ENCODE results near the gene MAD1L1. TPM values are rescaled to one million over a fixed set of nuclear protein-coding genes. Genes with fewer than 3 reads are reported as not detected.
"Not testable (repeated sequence)": the region's sequence is repeated elsewhere in the genome, so short reads cannot be mapped to it uniquely, and the experiment has no call there.

Gene MAD1L1
- total RNA-seq, 3 donors from 2014 or later: 25.3 to 31.2 (median 26.2) TPM

DNA sequence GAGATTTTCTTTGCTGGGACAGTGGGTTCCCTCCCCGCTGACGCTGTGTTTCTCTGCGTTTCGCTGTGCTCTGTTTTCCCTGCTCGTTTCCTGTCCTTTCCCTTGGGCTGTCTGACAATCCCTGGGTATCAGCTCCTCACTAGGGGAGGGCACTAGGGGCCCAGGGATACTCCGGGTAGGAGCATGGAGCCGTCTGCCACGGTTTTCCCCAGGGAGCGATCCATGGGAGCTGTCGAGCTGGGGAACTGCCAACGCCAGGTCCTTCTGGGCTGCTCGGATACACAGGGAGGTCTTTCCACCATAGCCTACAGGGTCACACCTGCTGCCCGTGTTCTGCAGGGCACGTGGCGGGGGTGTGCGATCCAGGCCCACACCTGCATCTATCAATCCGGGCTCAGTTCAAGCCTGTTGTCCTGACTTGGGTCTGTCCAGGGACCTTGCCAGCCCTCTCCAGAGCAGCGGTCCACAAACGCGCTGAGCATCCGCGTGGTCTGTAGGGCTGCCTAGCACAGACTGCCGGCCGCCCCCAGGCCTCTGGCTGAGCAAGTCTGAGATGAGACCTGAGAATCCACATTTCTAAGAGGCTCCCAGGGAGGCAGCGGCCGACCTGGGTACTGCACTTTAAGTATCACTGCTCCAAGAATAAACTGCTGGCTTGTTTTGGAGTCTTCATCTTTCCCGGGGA, 299.5 kb downstream of the MAD1L1 start:
- Histone ChIP-seq H3K4me1 (ENCODE audit: low read depth) (peaks cover 7% of the 10 kb centered on the region), H3K4me3 (no peak overlapping the region), H3K36me3 (ENCODE audit: low read depth) (no peaks in the 10 kb centered on the region), H3K9me3 (no peaks in the 10 kb centered on the region)
- TF ChIP-seq, protein P1, sequence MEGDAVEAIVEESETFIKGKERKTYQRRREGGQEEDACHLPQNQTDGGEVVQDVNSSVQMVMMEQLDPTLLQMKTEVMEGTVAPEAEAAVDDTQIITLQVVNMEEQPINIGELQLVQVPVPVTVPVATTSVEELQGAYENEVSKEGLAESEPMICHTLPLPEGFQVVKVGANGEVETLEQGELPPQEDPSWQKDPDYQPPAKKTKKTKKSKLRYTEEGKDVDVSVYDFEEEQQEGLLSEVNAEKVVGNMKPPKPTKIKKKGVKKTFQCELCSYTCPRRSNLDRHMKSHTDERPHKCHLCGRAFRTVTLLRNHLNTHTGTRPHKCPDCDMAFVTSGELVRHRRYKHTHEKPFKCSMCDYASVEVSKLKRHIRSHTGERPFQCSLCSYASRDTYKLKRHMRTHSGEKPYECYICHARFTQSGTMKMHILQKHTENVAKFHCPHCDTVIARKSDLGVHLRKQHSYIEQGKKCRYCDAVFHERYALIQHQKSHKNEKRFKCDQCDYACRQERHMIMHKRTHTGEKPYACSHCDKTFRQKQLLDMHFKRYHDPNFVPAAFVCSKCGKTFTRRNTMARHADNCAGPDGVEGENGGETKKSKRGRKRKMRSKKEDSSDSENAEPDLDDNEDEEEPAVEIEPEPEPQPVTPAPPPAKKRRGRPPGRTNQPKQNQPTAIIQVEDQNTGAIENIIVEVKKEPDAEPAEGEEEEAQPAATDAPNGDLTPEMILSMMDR (IDR thresholded peaks at IDR 0.05): no peak
- no peak for DNase-seq
- intact Hi-C loops (cut with DNase I, micrococcal nuclease): no loop called here
- no peak for ATAC-seq

DNA sequence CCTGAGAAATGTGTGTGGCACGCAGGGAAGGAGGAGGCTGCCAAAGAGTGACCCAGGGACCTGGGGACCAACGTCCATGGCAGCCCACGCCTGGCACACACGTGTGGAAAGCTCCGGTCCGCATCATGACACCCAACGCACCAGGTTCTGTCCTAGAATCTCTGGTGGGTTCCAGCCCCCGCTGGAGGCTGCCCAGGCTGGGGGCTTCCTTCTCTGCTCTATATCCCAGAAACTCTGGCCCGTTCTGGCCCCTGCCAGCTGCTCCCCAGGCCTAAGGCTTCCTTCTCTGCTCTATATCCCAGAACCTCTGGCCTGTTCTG, 300.8 kb downstream of the MAD1L1 start:
- ATAC-seq: no peak
- intact Hi-C loops (cut with DNase I, micrococcal nuclease): no loop called here
- H3K4me3 ChIP-seq: no peak overlapping the region
- no peaks in the 10 kb centered on the region for H3K36me3 ChIP-seq (ENCODE audit: low read depth)
- H3K9me3 ChIP-seq: no peaks in the 10 kb centered on the region
- H3K4me1 ChIP-seq (ENCODE audit: low read depth): peaks cover 8% of the 10 kb centered on the region
- TF ChIP-seq, protein P1 (IDR thresholded peaks at IDR 0.05): no peak
- no peak for DNase-seq

DNA sequence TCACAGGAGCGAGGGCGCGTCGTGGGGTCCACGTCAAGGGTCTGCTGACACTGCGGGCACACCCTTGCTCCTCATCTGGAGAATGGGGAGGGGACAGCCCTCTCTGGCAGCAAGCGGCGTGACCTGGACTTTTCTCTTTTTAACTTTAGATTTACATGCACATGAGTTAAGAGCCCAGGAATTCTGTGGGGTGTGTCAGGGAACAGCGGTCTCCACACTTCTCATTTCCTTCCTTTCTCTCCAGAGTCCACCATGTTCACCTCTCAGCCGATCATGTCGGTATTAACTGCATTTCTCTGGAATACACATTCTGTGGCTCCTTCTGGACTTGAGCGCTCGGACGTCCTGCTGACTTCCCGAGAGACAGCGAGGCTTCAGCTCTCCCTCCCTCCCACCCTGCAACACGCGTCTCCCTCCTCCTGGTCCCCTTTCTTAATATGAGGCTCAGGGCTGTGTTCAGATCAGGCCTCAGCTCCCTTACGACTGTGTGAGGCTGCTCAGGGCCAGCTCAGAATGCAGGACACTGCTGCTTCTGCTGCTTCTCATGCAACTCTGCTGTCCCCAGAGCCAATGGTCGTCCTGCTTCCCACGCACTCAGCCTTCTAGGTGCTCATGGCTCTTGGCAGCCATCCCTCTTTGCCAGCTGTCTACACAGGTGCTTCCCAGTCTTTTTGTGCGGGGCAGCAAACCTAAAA, 301.3 kb downstream of the MAD1L1 start:
- no peaks in the 10 kb centered on the region for H3K36me3 ChIP-seq (ENCODE audit: low read depth)
- TF ChIP-seq, protein P1 (IDR thresholded peaks at IDR 0.05): no peak
- ATAC-seq (no peak), DNase-seq (no peak)
- no peak overlapping the region for H3K4me3 ChIP-seq
- H3K4me1 ChIP-seq (ENCODE audit: low read depth): peaks cover 8% of the 10 kb centered on the region
- intact Hi-C loops (cut with DNase I, micrococcal nuclease): no loop called here
- H3K9me3 ChIP-seq: no peaks in the 10 kb centered on the region

DNA sequence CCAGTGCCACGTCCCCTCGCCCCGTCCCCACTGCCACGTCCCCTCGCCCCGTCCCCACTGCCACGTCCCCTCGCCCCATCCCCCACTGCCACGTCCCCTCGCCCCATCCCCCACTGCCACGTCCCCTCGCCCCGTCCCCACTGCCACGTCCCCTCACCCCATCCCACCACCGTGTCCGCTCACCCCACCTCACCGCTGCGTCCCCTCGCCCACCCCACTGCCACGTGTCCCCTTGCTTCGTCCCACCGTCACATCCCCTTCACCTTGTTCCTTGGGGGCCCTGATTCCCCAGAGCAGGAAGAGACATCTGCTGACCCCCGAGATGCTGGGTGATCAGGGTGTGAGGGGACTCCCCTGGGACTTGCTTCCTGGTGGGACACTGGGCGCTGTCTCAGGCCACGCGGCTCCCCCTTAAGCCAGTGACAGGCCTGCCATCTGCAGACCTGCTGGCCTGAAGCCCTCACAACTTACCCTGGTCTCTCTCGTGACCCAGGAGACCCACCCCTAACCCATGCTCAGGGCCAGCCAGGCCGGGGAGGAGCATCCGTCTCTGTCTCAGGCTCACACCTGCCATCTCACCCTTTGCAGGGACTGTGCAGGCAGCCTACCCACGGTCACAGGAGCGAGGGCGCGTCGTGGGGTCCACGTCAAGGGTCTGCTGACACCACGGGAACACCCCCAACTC, 302.2 kb downstream of the MAD1L1 start:
- H3K36me3 ChIP-seq (ENCODE audit: low read depth): no peaks in the 10 kb centered on the region
- intact Hi-C loops (cut with DNase I, micrococcal nuclease): no loop called here
- no peaks in the 10 kb centered on the region for H3K9me3 ChIP-seq
- no peak for DNase-seq
- no peak for ATAC-seq
- TF ChIP-seq, protein P1 (IDR thresholded peaks at IDR 0.05): no peak
- H3K4me1 ChIP-seq (ENCODE audit: low read depth): peaks cover 8% of the 10 kb centered on the region
- H3K4me3 ChIP-seq: no peak overlapping the region

DNA sequence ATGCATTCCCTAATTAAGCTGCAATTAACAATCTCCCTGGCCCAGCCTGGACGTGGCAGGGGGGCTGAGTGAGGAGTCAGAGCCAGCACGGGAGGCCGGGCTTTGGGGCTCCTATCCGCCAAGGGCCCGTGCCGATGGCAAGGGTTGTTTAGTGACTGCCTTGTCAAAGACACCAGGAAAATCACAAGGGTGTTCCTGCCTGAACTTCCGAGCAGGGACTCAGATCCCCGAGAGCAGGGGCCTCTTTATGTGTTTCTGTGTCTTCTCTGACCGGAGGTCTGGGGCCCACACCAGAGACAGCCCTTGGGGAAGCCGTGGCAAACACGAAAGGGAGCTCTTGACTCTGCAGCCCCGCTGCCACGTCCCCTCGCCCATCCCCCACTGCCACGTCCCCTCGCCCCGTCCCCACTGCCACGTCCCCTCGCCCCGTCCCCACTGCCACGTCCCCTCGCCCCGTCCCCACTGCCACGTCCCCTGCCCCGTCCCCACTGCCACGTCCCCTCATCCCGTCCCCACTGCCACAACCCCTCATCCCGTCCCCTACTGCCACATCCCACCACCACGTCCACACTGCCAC, 303.3 kb downstream of the MAD1L1 start:
- H3K4me3 ChIP-seq; H3K9me3 ChIP-seq; DNase-seq; ATAC-seq; H3K4me1 ChIP-seq (ENCODE audit: low read depth); H3K36me3 ChIP-seq (ENCODE audit: low read depth); intact Hi-C loops (cut with DNase I, micrococcal nuclease): not testable (repeated sequence)
